HEK293 (cell line): ENCODE measurements around the gene SYNE2.

Experiments
- CTCF ChIA-PET: fragments of 350-600 bp; formaldehyde crosslinking; extraction: SDS; loops from one replicate; lab custom pipeline; 2021; ENCODE audit warnings: antibody characterized with exemption; lab: Yijun Ruan, JAX
- POLR2A ChIA-PET: fragments of 300-600 bp; formaldehyde crosslinking; extraction: SDS; loops from one replicate; lab custom pipeline; 2020; ENCODE audit warnings: antibody characterized with exemption, inconsistent platforms; lab: Yijun Ruan, JAX
- H3K27ac ChIP-seq: fragments of 200-500 bp; sonication (Bioruptor generic); 2 replicates; pipeline ENCODE4 v1.5.1; 2014; ENCODE audit warnings: low read depth, low read length, control low read depth, inconsistent platforms; ENCODE audit errors: extremely low read depth
- H3K36me3 ChIP-seq, 2 experiments: fragments of 200-500 bp in 1 of 2; sonication (Bioruptor generic) in 1 of 2; 1 replicate in 1 of 2; 2 replicates in 1 of 2; pipeline ENCODE4 v1.5.1; 2014 to 2017; ENCODE audit warnings: inconsistent platforms in 2 of 2, low read length in 2 of 2; ENCODE audit not compliant: control insufficient read depth in 2 of 2, insufficient read depth in 1 of 2
- H3K4me1 ChIP-seq: fragments of 200-500 bp; sonication (Bioruptor generic); 2 replicates; pipeline ENCODE4 v1.5.1; 2014; ENCODE audit warnings: mild to moderate bottlenecking, low read length, inconsistent platforms; ENCODE audit not compliant: control insufficient read depth, insufficient read depth
- H3K4me3 ChIP-seq: 2 replicates; pipeline ENCODE4 v1.5.1; 2011; ENCODE audit warnings: low read depth, mild to moderate bottlenecking, control low read depth, low read length, moderate library complexity
- H3K9me3 ChIP-seq: fragments of 200-500 bp; sonication (Bioruptor generic); 2 replicates; pipeline ENCODE4 v1.5.1; 2014; ENCODE audit warnings: low read depth, low read length, inconsistent platforms; ENCODE audit not compliant: control insufficient read depth, insufficient read depth
- BCL11A ChIP-seq: fragments of 450-650 bp; formaldehyde crosslinking; IDR thresholded peaks from 2 replicates; pipeline ENCODE4 v1.5.1; 2016; ENCODE audit warnings: low read depth, missing biosample characterization, missing genetic modification characterization
- GFI1B ChIP-seq: fragments of 450-650 bp; formaldehyde crosslinking; IDR thresholded peaks from 2 replicates; pipeline ENCODE4 v1.5.1; 2016; ENCODE audit warnings: missing biosample characterization, missing genetic modification characterization
- TCF7L2 ChIP-seq: IDR thresholded peaks from 2 replicates; pipeline ENCODE4 v1.6.1; 2011; ENCODE audit warnings: low read depth, mild to moderate bottlenecking, inconsistent platforms, low read length, moderate library complexity, borderline replicate concordance
- ZBTB1 ChIP-seq: fragments of 450-650 bp; formaldehyde crosslinking; IDR thresholded peaks from 2 replicates; pipeline ENCODE4 v1.5.1; 2016; ENCODE audit warnings: missing biosample characterization, missing genetic modification characterization
- ZBTB21 ChIP-seq: fragments of 450-650 bp; formaldehyde crosslinking; IDR thresholded peaks from 2 replicates; pipeline ENCODE4 v1.5.1; 2017; ENCODE audit warnings: missing biosample characterization, missing genetic modification characterization
- ZBTB26 ChIP-seq: fragments of 450-650 bp; formaldehyde crosslinking; optimal IDR thresholded peaks from 2 replicates; pipeline ENCODE3; 2016; ENCODE audit warnings: missing biosample characterization, mild to moderate bottlenecking, missing genetic modification characterization
- ZFP37 ChIP-seq: fragments of 450-650 bp; formaldehyde crosslinking; IDR thresholded peaks from 2 replicates; pipeline ENCODE4 v1.5.1; 2016; ENCODE audit warnings: missing biosample characterization, missing genetic modification characterization
- ZNF148 ChIP-seq: fragments of 450-650 bp; formaldehyde crosslinking; IDR thresholded peaks from 2 replicates; pipeline ENCODE4 v1.5.0; 2017; ENCODE audit warnings: missing biosample characterization, missing genetic modification characterization, borderline replicate concordance
- ZNF175 ChIP-seq: fragments of 450-650 bp; formaldehyde crosslinking; IDR thresholded peaks from 2 replicates; pipeline ENCODE4 v1.5.1; 2016; ENCODE audit warnings: missing biosample characterization, missing genetic modification characterization
- ZNF221 ChIP-seq: fragments of 450-650 bp; formaldehyde crosslinking; IDR thresholded peaks from 2 replicates; pipeline ENCODE4 v1.5.1; 2017; ENCODE audit warnings: missing biosample characterization, missing genetic modification characterization, borderline replicate concordance
- ZNF26 ChIP-seq: fragments of 450-650 bp; formaldehyde crosslinking; IDR thresholded peaks from 2 replicates; pipeline ENCODE4 v1.5.1; 2016; ENCODE audit warnings: missing biosample characterization, missing genetic modification characterization
- ZNF350 ChIP-seq: fragments of 450-650 bp; formaldehyde crosslinking; IDR thresholded peaks from 2 replicates; pipeline ENCODE4 v1.5.0; 2017; ENCODE audit warnings: missing biosample characterization, mild to moderate bottlenecking, missing genetic modification characterization
- ZNF391 ChIP-seq: fragments of 450-650 bp; formaldehyde crosslinking; IDR thresholded peaks from 2 replicates; pipeline ENCODE4 v1.5.1; 2016; ENCODE audit warnings: low read depth, missing biosample characterization, missing genetic modification characterization, borderline replicate concordance
- ZNF426 ChIP-seq: fragments of 450-650 bp; formaldehyde crosslinking; IDR thresholded peaks from 2 replicates; pipeline ENCODE4 v1.5.1; 2017; ENCODE audit warnings: missing biosample characterization, missing genetic modification characterization, mild to moderate bottlenecking, inconsistent platforms, moderate library complexity
- ZNF449 ChIP-seq: fragments of 450-650 bp; formaldehyde crosslinking; IDR thresholded peaks from 2 replicates; pipeline ENCODE4 v1.5.1; 2017; ENCODE audit warnings: missing biosample characterization, mild to moderate bottlenecking, missing genetic modification characterization, moderate library complexity
- ZNF501 ChIP-seq: fragments of 450-650 bp; formaldehyde crosslinking; IDR thresholded peaks from 2 replicates; pipeline ENCODE4 v1.5.1; 2016; ENCODE audit warnings: missing biosample characterization, missing genetic modification characterization
- ZNF623 ChIP-seq: fragments of 450-650 bp; formaldehyde crosslinking; IDR thresholded peaks from 2 replicates; pipeline ENCODE4 v1.5.1; 2016; ENCODE audit warnings: missing biosample characterization, missing genetic modification characterization
- ZNF639 ChIP-seq: fragments of 450-650 bp; formaldehyde crosslinking; IDR thresholded peaks from 2 replicates; pipeline ENCODE4 v1.5.1; 2016; ENCODE audit warnings: missing biosample characterization, missing genetic modification characterization
- ZNF658 ChIP-seq: fragments of 450-650 bp; formaldehyde crosslinking; IDR thresholded peaks from 2 replicates; pipeline ENCODE4; 2016; ENCODE audit warnings: missing biosample characterization, missing genetic modification characterization
- ZNF670 ChIP-seq: fragments of 450-650 bp; formaldehyde crosslinking; IDR thresholded peaks from 2 replicates; pipeline ENCODE4 v1.5.1; 2016; ENCODE audit warnings: missing biosample characterization, missing genetic modification characterization, low read depth
- ZSCAN18 ChIP-seq: fragments of 450-650 bp; formaldehyde crosslinking; IDR thresholded peaks from 2 replicates; pipeline ENCODE4 v1.5.1; 2016; ENCODE audit warnings: missing biosample characterization, missing genetic modification characterization

Gene SYNE2

GRCh38 chr14:64215274-64215673 lies 362.5 kb downstream of the SYNE2 start:
- Histone ChIP-seq H3K27ac (no peak overlapping the region), H3K4me1 (no peaks in the 10 kb centered on the region), H3K4me3 (no peak overlapping the region)
- CTCF ChIA-PET: no interaction called here
- TF ChIP-seq ZNF350 (tag by site-specific recombination) (no peak), ZBTB26 (tag by site-specific recombination) (no peak), ZNF449 (no peak), ZFP37 (no peak), ZBTB1 (tag by site-specific recombination) (no peak), ZSCAN18 (tag by site-specific recombination) (no peak), ZNF639 (tag by site-specific recombination) (no peak)
- TF ChIP-seq, all 188 proteins: peak for 0
- H3K36me3 ChIP-seq: peaks cover 0 to 80% of the 10 kb centered on the region in 2 experiments; a peak in 2 of 3 replicates
- H3K9me3 ChIP-seq: no peaks in the 10 kb centered on the region
- POLR2A ChIA-PET: no interaction called here

- POLR2A ChIA-PET: no interaction called here
- Histone ChIP-seq H3K36me3 (peaks cover 0 to 83% of the 10 kb centered on the region in 2 experiments; a peak in 2 of 3 replicates), H3K4me3 (no peak overlapping the region), H3K27ac (no peak overlapping the region), H3K9me3 (no peaks in the 10 kb centered on the region), H3K4me1 (no peaks in the 10 kb centered on the region)
- TF ChIP-seq ZNF623 (no peak), ZNF426 (tag by site-specific recombination) (no peak), ZNF670 (tag by site-specific recombination) (no peak), GFI1B (tag by site-specific recombination) (no peak), ZNF148 (tag by site-specific recombination) (no peak), ZNF26 (tag by site-specific recombination) (no peak), ZNF221 (tag by site-specific recombination) (no peak), ZNF501 (tag by site-specific recombination) (no peak), ZNF658 (tag by site-specific recombination) (no peak), ZBTB21 (no peak), BCL11A (tag by site-specific recombination) (no peak), ZNF391 (tag by site-specific recombination) (no peak), TCF7L2 (no peak), ZNF175 (tag by site-specific recombination) (no peak)
- CTCF ChIA-PET: no interaction called here
Measured at GRCh38 chr14:64215978-64216377, 363.2 kb downstream of the SYNE2 start.
